ENCODE measurements around the gene ASB2.
A peak's percentile ranks its signal among the peaks of the same experiment; 100 is the strongest.

Gene ASB2

GRCh38 chr14:93898081-93898611 lies 78.2 kb downstream of the ASB2 start:
- DNase-seq: no peak

- DNase-seq: no peak
Observed at GRCh38 chr14:93897476-93897845, 78.9 kb downstream of the ASB2 start.

- DNase-seq: no peak
Observed at GRCh38 chr14:93895023-93895604, 81.3 kb downstream of the ASB2 start.

- DNase-seq: no peak
Observed at GRCh38 chr14:93893661-93894261, 82.6 kb downstream of the ASB2 start.

GRCh38 chr14:93892923-93893558 lies 83.3 kb downstream of the ASB2 start:
- DNase-seq: peak; percentile 34

GRCh38 chr14:93892505-93892839 lies 83.9 kb downstream of the ASB2 start:
- no peak for DNase-seq

- no peak for DNase-seq
Observed at GRCh38 chr14:93891756-93892504, 84.4 kb downstream of the ASB2 start.

GRCh38 chr14:93889739-93890483 lies 86.5 kb downstream of the ASB2 start:
- DNase-seq: no peak

- no peak for DNase-seq
Observed at GRCh38 chr14:93888995-93889394, 87.4 kb downstream of the ASB2 start.

GRCh38 chr14:93884950-93885349 lies 91.4 kb downstream of the ASB2 start:
- no peak for DNase-seq

Measured in NCI-H1092 treated with DMSO at 0.1 percent for 48 hours (cell line).